PC-9 (cell line): Measurements from ENCODE around the gene ADIPOR2. TPM values are rescaled to one million over a fixed set of nuclear protein-coding genes. Genes with fewer than 3 reads are reported as not detected.

Source experiments
- BruUV-seq: library from RNA; stranded (reverse); fragments of 400-500 nt; replicated peaks from 2 replicates; lab custom pipeline; 2021; lab: Mats Ljungman, UMichigan
- CTCF ChIA-PET: fragments of 300-600 bp; sonication (Branson Sonifier 250); formaldehyde crosslinking; loops from one replicate; lab custom pipeline; 2022; ENCODE audit warnings: antibody characterized with exemption; lab: Charles Lee
- POLR2A ChIA-PET: fragments of 300-600 bp; sonication (Branson Sonifier 250); formaldehyde crosslinking; loops from one replicate; lab custom pipeline; 2022; ENCODE audit warnings: antibody characterized with exemption; ENCODE audit not compliant: unreplicated experiment; lab: Charles Lee
- DNase-seq, 2 experiments: peaks; one replicate each; pipeline versions ENCODE4 v3.0.0 to v3.0.0-alpha.2; 2015 to 2022; ENCODE audit warnings: mixed read lengths in 1 of 2
- H2AFZ ChIP-seq: fragments of 200-600 bp; sonication (generic); 2 replicates; pipeline ENCODE4 v1.8.1; 2017; ENCODE audit warnings: antibody characterized with exemption
- H3F3A ChIP-seq: fragments of 200-600 bp; sonication (generic); 2 replicates; pipeline ENCODE4 v1.8.1; 2017; ENCODE audit warnings: antibody characterized with exemption, mild to moderate bottlenecking, low read depth; ENCODE audit not compliant: insufficient read depth
- H3K27ac ChIP-seq: fragments of 200-600 bp; sonication (generic); 2 replicates; pipeline ENCODE4 v1.6.1; 2016; ENCODE audit warnings: mixed run types
- H3K27me3 ChIP-seq: fragments of 200-600 bp; sonication (generic); 2 replicates; pipeline ENCODE4 v1.6.1; 2016; ENCODE audit warnings: low read depth, mixed run types; ENCODE audit not compliant: insufficient read depth
- H3K36me3 ChIP-seq: fragments of 200-600 bp; sonication (generic); 2 replicates; pipeline ENCODE4 v1.6.1; 2016; ENCODE audit warnings: low read depth, mixed run types
- H3K4me1 ChIP-seq: fragments of 200-600 bp; sonication (generic); replicated peaks from 2 replicates; pipeline ENCODE4 v1.6.1; 2016; ENCODE audit warnings: mixed run types; ENCODE audit not compliant: insufficient read depth
- H3K4me2 ChIP-seq: fragments of 200-600 bp; sonication (generic); 2 replicates; pipeline ENCODE4 v1.6.1; 2017; ENCODE audit warnings: mixed run types
- H3K4me3 ChIP-seq: fragments of 200-600 bp; sonication (generic); 2 replicates; pipeline ENCODE4 v1.6.1; 2016; ENCODE audit warnings: mixed run types
- H3K79me2 ChIP-seq: fragments of 200-600 bp; sonication (generic); 2 replicates; pipeline ENCODE4 v1.6.1; 2017; ENCODE audit warnings: low read depth, mixed run types
- H3K9me2 ChIP-seq: fragments of 200-600 bp; sonication (generic); 2 replicates; pipeline ENCODE4 v1.8.1; 2017; ENCODE audit warnings: mild to moderate bottlenecking; ENCODE audit not compliant: insufficient read depth
- H3K9me3 ChIP-seq: fragments of 200-600 bp; sonication (generic); 2 replicates; pipeline ENCODE4 v1.8.1; 2016; ENCODE audit warnings: low read depth; ENCODE audit not compliant: insufficient read depth
- H4K20me1 ChIP-seq: fragments of 200-600 bp; sonication (generic); 2 replicates; pipeline ENCODE4 v1.8.1; 2017; ENCODE audit not compliant: insufficient read depth
- CTCF ChIP-seq: fragments of 200-600 bp; sonication (generic); conservative IDR thresholded peaks from 2 replicates; pipeline ENCODE4 v1.6.1; 2017; ENCODE audit warnings: mixed run types, antibody characterized with exemption, mild to moderate bottlenecking, moderate library complexity
- EZH2 ChIP-seq: fragments of 200-600 bp; sonication (generic); IDR thresholded peaks from 2 replicates; pipeline ENCODE4 v1.8.0; 2017; ENCODE audit warnings: antibody characterized with exemption, low read depth
- intact Hi-C: fragments of 100-400 bp; cut with micrococcal nuclease; formaldehyde crosslinking; loops from one replicate; pipeline ENCODE4 v1.10.0; 2022; ENCODE audit not compliant: unreplicated experiment
- total RNA-seq: library from RNA; stranded (reverse); gene quantifications from 2 replicates; pipeline ENCODE4 v1.2.3, GENCODE V29; 2021

ADIPOR2 gene
- total RNA-seq, 1 experiment from 2014 or later, result 107 TPM

- no peak overlapping the region for H3K27ac ChIP-seq
These were observed 132.4 kb downstream of the ADIPOR2 start for GRCh38 chr12:1823237-1823636.

GRCh38 chr12:1825382-1826102, 134.7 kb downstream of the ADIPOR2 start:
- peaks cover 100% of the 10 kb centered on the region for H3K27me3 ChIP-seq
- ChIA-PET POLR2A (no interaction called here), CTCF (no interaction called here)
- no peaks in the 10 kb centered on the region for H3F3A ChIP-seq
- intact Hi-C loops, result no loop called here
- H3K36me3 ChIP-seq, result no peaks in the 10 kb centered on the region
- BruUV-seq, result no TSS peak
- H3K79me2 ChIP-seq, result no peaks in the 10 kb centered on the region
- DNase-seq, result no peak
- H4K20me1 ChIP-seq, result peaks cover 6% of the 10 kb centered on the region; the same call in 1 of the 2 replicates
- no peak for TF ChIP-seq CTCF
- no peaks in the 10 kb centered on the region for H3K4me1 ChIP-seq
- no peak overlapping the region for H3K27ac ChIP-seq
- no peak overlapping the region for H3K4me3 ChIP-seq
- H3K4me2 ChIP-seq, result no peak overlapping the region
- H3K9me3 ChIP-seq, result no peaks in the 10 kb centered on the region
- no peak overlapping the region for H2AFZ ChIP-seq
- no peaks in the 10 kb centered on the region for H3K9me2 ChIP-seq

More at GRCh38 chr12:1823237-1823636, 132.4 kb downstream of the ADIPOR2 start:
- no peaks in the 10 kb centered on the region for H3K9me3 ChIP-seq
- no peaks in the 10 kb centered on the region for H3K79me2 ChIP-seq
- no TSS peak for BruUV-seq
- no peak overlapping the region for H3K4me3 ChIP-seq
- peaks cover 4% of the 10 kb centered on the region; the same call in 1 of the 2 replicates for H4K20me1 ChIP-seq
- ChIA-PET POLR2A (no interaction called here), CTCF (no interaction called here)
- H3K36me3 ChIP-seq, result no peaks in the 10 kb centered on the region
- no peaks in the 10 kb centered on the region for H3K9me2 ChIP-seq
- H3K4me1 ChIP-seq, result no peaks in the 10 kb centered on the region
- no peak for TF ChIP-seq CTCF
- no peaks in the 10 kb centered on the region for H3F3A ChIP-seq
- no peak overlapping the region for H2AFZ ChIP-seq
- intact Hi-C loops, result no loop called here
- no peak overlapping the region for H3K4me2 ChIP-seq
- no peak for DNase-seq
- peaks cover 94% of the 10 kb centered on the region for H3K27me3 ChIP-seq

- DNase-seq, result no peak
- H3K4me2 ChIP-seq, result no peak overlapping the region
- H3K27ac ChIP-seq, result no peak overlapping the region
- CTCF ChIA-PET, result no interaction called here
- POLR2A ChIA-PET, result no interaction called here
- peaks cover 11% of the 10 kb centered on the region; the same call in 1 of the 2 replicates for H4K20me1 ChIP-seq
- peaks cover 100% of the 10 kb centered on the region for H3K27me3 ChIP-seq
- no peaks in the 10 kb centered on the region for H3K79me2 ChIP-seq
- intact Hi-C loops, result no loop called here
- no peak overlapping the region for H2AFZ ChIP-seq
- no peaks in the 10 kb centered on the region for H3K9me2 ChIP-seq
- H3K4me1 ChIP-seq, result no peaks in the 10 kb centered on the region
- H3F3A ChIP-seq, result no peaks in the 10 kb centered on the region
- H3K9me3 ChIP-seq, result no peaks in the 10 kb centered on the region
- BruUV-seq, result no TSS peak
- H3K36me3 ChIP-seq, result no peaks in the 10 kb centered on the region
- TF ChIP-seq EZH2, result no peak
- no peak overlapping the region for H3K4me3 ChIP-seq
These were observed 135.5 kb downstream of the ADIPOR2 start for GRCh38 chr12:1826401-1826800.
